HG02610 (cell line): ENCODE data around the gene TKFC.
A peak's percentile ranks its signal among the peaks of the same experiment; 100 is the strongest.

Experiments
- ATAC-seq: cut with Tn5 transposase; IDR thresholded peaks from one replicate; pipeline ENCODE4 v1.9.1; 2021; ENCODE audit warnings: mild to moderate bottlenecking, moderate library complexity; ENCODE audit not compliant: unreplicated experiment

TKFC gene, protein sequence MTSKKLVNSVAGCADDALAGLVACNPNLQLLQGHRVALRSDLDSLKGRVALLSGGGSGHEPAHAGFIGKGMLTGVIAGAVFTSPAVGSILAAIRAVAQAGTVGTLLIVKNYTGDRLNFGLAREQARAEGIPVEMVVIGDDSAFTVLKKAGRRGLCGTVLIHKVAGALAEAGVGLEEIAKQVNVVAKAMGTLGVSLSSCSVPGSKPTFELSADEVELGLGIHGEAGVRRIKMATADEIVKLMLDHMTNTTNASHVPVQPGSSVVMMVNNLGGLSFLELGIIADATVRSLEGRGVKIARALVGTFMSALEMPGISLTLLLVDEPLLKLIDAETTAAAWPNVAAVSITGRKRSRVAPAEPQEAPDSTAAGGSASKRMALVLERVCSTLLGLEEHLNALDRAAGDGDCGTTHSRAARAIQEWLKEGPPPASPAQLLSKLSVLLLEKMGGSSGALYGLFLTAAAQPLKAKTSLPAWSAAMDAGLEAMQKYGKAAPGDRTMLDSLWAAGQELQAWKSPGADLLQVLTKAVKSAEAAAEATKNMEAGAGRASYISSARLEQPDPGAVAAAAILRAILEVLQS

DNA sequence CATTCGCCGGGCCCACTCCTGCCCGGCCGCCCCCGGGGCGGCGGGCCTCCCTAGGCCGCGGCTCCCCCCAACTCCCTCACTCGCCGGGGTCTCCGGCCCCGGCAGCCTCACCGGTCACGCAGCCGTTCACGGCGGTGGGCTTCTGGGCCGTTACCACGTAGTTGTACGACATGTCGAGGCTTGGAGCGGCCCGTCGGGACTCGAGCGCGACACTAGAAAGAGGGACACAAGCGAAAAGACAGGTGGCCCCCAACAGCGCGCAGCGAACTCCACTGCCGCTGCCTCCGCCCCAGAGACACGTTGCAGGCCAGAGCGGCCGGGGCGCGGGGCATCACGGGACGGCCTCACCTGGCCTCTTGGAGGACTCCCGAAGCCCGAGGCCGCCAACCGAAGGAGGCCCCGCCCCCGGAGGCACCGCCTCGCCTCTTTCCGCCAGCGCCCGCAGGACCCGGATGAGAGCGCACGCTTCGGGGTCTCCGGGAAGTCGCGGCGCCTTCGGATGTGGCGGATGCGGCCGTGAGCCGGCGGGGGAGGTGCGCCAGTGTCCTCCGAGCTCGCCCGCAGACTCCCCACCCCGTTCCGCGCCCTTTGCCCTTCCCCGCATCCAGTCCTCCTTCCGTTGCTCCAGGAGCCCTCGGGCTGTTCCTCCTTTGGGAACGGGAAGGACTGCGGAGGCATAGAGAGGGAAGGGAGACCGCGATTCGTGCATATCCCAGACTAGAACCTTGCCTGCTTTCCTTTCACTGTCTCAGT is at the start of gene TKFC, which contains the start of gene DDB1:
Gene TKFC, plus strand, starts transcription at position 432 of the 753 bp plus-strand sequence. CDS start 1,501 bp downstream, outside the sequence.
Gene DDB1, minus strand, starts transcription at position 309 of the 753 bp plus-strand sequence. Its CDS starts 137 bp downstream, at position 172.
- ATAC-seq, result peak; percentile 89

- ATAC-seq, result no peak
Measured at GRCh38 chr11:61283613-61284012, 49.4 kb upstream of the TKFC start.

- ATAC-seq, result no peak
Measured at GRCh38 chr11:61287338-61287977, 45.6 kb upstream of the TKFC start.

DNA sequence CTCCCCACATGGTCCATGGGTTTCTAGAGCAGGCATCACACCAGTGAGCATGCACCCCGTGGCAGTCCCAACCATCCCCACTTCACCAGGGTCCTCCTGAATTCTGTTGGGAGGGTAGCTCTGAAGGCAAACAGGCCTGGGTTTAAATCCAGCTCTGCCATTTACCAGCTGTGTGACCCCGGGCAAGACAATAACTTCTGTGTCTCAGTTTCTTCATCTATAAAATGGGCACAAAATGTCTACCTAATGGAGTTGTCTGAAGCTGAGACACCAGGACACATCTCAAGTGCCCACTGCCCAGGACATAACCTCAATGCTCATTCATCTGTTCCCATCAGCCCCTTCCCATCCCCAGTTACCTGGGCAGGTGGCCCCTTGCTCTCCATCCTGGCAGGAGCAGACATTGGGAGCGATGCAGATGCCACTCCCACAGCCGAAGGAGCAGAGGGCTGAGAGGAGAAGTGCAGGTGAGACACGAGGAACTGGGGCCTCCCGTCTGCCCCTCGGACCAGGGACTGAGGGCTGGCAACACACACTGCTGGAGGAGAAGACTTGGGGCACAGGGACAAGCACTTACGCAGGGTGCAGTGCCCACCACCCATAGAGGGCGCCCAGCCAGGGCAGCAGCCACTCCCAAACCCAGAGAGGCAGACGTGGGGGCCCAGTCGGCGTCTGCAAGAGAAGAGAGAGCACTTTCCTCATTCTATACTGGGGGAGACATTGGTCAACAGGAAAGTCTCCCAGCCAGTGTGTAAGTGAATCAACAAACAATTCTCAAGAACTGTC is 41.9 kb upstream of the TKFC start:
- no peak for ATAC-seq

DNA sequence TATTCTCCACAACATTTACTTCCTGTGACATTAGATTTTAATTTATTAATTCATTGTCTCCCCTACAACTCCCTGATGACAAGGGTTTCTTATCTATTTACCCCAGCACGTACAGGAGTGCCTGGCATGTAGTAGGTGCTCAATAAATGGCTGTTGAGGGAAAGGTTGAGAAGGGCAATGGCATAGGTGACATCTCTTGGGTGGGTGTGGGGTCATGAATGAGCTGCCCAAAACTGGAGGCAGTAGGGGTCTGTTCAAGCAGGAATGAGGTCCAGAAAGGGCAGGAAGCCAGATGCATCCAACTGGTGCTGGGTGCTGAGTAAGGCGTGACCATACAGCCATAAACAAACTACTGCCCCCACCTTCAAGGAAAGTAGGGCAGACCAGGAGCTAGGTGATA is 40.7 kb upstream of the TKFC start:
- ATAC-seq, result no peak

GRCh38 chr11:61293867-61294716 is 38.9 kb upstream of the TKFC start:
- peak; percentile 34 for ATAC-seq

GRCh38 chr11:61294717-61295595 is 38.1 kb upstream of the TKFC start, which contains the start of gene VWCE:
Gene VWCE, minus strand, starts transcription at chr11:61295316. Its CDS starts 279 bp downstream, at chr11:61295037.
- peak; percentile 68 for ATAC-seq

- no peak for ATAC-seq
Measured at GRCh38 chr11:61295596-61295926, 37.5 kb upstream of the TKFC start.

DNA sequence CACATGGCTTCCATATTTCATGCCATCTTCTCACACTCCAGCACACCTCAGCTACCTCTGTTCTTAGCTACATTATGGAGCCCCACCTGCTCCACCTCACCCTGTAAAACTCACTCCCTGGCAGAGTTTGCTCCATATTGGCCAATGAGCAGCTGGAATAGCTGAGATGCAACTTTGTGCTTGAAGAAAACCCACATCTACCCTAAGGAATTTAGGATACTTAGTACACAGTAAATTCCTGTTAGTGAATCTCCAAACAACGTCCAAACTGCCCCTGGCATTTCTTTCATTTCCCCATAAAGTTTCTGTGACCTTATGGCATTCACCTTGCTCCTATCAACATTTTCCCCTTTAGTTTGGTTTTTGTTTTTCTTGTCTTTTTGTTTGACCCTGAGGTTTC is 35.7 kb upstream of the TKFC start:
- ATAC-seq, result no peak

GRCh38 chr11:61297746-61298145 is 35.3 kb upstream of the TKFC start:
- ATAC-seq, result no peak

DNA sequence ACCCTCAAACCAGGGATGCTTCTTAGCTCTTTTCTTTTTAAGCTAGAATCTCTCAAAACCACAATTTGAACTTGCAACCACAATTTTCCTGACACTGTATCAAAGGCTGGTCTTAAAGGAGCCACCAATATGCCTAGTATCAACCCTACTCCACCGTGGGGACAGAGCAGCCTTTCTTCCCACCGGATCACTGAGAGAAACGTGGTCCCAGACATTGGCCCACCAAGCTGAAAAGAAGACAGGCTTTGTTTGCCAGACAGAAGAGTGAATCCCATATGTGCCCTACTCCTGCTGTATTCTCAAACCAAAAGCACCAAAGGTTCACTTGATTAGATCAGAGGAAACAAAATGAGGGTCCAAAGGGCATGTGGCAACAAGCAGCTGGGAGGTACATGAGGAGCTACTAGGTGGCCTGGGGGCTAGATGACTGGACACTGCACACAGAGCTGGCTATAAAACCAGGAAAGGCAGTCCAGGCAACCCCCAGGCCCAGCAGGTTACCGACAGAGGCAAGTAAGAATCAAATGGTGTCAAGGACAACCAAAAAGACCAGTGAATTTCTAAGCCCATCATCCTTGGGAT is 34.3 kb upstream of the TKFC start:
- no peak for ATAC-seq

GRCh38 chr11:61302550-61302949 is 30.5 kb upstream of the TKFC start:
- no peak for ATAC-seq

DNA sequence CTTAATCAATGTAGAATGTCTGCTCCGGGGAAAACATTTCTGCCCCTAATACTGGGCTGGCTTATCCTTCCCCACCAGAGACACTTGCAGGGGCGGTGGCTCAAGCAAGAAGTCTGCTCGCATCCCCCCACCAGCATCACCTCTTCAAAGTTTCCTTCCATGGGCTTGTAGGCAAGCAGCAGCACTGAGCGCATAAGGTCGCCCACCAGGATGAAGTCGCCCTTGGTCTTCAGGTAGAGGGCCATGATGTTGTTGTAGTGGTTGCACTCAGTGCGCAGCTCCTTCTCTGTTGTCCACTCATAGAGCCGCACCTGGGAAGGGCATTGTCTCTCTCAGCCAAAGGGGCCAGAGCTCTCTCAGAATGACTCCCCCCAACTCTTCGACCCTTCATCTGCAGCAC is 29.3 kb upstream of the TKFC start:
- ATAC-seq, result no peak

GRCh38 chr11:61305417-61305816 is 27.6 kb upstream of the TKFC start:
- ATAC-seq, result no peak

GRCh38 chr11:61306221-61306620 is 26.8 kb upstream of the TKFC start:
- no peak for ATAC-seq

DNA sequence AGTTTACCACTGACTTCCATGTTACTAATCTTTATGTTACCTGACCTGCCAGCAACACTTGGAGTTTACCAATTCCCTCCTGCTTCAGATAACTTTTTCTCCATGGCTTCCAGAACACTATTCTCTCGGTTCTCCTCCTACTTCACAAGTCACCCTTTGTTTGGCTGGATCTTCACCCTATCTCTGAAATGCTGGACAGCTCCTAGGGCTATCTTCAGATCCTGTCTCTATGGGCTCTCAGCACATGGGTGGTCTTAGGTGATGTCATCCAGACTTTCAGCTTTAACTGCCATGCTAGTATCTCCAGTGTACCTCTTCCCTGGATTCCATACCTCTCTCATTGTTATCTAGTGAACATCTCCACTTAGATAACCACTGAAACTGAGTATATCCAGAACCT is 25.7 kb upstream of the TKFC start:
- no peak for ATAC-seq

GRCh38 chr11:61309141-61309540 is 23.9 kb upstream of the TKFC start:
- no peak for ATAC-seq

DNA sequence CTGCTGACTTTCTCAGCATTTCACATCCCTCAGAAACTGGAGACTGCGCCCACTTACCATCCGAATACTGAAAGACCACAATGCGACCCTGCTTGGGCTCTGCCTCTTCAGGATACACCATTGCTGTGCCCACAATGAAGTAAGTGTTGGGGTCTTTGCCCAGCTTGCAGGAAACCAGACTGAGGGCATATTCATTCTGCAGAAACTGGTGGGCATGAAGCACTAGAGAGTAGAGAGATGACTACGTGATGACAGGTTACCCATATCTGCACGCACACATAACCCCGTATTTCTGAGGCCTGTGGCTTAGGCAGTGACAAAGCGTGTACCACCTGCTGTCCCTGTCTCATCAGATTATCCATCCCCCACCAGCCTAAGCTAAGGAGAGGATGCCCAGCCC is 23.3 kb upstream of the TKFC start:
- no peak for ATAC-seq
